ENCODE data around the gene HMGXB3. TPM values are rescaled to one million over a fixed set of nuclear protein-coding genes. Genes with fewer than 3 reads are reported as not detected.
"Not testable (repeated sequence)": the region's sequence is repeated elsewhere in the genome, so short reads cannot be mapped to it uniquely, and the experiment has no call there.

The HMGXB3 gene
- total and polyA plus RNA-seq, 2 experiments from 2014 or later: 16.7 to 51.0 TPM

DNA sequence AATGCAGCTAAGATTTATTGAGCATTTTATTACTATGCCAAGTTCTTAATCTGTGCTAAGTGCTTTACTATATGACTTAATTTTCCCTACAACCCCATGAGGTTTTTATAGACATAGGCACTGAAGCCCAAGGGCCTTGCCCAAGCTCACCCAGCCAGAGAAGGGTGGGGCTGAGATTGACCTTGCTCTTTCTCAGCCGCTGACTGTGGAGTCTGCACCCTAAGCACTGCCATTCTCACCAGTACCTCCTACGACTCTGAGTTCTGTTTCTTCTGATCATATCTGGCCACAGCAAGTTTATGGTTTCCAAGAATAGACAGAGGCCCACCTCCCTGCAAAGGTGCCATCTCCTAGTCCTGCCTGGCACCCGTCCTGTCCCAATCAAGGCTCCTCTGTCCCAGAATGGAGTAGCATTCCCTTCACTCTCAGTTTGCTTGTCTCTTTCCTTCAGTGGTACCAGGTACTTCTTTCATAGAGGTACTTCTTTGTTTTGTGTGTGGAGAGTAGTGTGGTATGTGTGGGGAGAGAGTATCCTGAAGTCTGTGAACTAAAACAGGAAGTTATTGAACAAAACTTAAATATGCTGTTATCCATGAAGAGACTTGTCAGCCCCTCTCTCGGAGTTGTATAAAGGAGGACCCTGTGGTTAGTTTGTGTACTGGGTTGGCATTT lies 43.3 kb downstream of the HMGXB3 start:
- no peak overlapping the region for H3K4me3 ChIP-seq
- no peaks in the 10 kb centered on the region for H3K27me3 ChIP-seq
- no peaks in the 10 kb centered on the region for H3K9me3 ChIP-seq (ENCODE audit: low read depth)
- peak overlapping the region; percentile 85 for H3K27ac ChIP-seq
- peaks cover 33% of the 10 kb centered on the region for H3K36me3 ChIP-seq
- TF ChIP-seq, protein P1, sequence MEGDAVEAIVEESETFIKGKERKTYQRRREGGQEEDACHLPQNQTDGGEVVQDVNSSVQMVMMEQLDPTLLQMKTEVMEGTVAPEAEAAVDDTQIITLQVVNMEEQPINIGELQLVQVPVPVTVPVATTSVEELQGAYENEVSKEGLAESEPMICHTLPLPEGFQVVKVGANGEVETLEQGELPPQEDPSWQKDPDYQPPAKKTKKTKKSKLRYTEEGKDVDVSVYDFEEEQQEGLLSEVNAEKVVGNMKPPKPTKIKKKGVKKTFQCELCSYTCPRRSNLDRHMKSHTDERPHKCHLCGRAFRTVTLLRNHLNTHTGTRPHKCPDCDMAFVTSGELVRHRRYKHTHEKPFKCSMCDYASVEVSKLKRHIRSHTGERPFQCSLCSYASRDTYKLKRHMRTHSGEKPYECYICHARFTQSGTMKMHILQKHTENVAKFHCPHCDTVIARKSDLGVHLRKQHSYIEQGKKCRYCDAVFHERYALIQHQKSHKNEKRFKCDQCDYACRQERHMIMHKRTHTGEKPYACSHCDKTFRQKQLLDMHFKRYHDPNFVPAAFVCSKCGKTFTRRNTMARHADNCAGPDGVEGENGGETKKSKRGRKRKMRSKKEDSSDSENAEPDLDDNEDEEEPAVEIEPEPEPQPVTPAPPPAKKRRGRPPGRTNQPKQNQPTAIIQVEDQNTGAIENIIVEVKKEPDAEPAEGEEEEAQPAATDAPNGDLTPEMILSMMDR (IDR thresholded peaks at IDR 0.05; ENCODE audit: low read depth, low read length): no peak
- peaks cover 46% of the 10 kb centered on the region for H3K4me1 ChIP-seq (ENCODE audit: low read depth)
- DNase-seq (ENCODE audit: low read depth in 1 of 2, low spot score in 1 of 2): peak in 1 of 2 donors; percentile 41

DNA sequence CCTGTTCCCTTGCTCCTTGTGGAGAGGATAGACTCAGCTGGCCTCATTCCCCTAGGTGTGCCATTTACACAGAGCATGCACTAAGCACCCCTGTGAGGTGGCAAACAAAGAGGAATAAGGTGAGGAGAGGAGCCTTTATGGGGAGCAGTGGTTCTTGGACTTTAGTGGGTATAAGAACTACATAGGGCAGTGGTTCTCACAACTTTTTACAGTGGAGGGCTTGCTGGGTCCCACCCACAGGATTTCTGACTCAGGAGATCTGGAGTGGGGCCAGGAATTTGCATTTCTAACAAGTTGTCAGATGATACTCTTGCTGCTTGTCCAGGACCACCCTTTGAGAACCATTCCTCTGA lies 43.8 kb downstream of the HMGXB3 start:
- Histone ChIP-seq H3K9me3 (ENCODE audit: low read depth) (no peaks in the 10 kb centered on the region), H3K27me3 (no peaks in the 10 kb centered on the region), H3K36me3 (peaks cover 34% of the 10 kb centered on the region), H3K4me3 (no peak overlapping the region), H3K27ac (peak overlapping the region; percentile 85), H3K4me1 (ENCODE audit: low read depth) (peaks cover 46% of the 10 kb centered on the region)
- peak; percentile 44 to 77 for DNase-seq (ENCODE audit: low read depth in 1 of 2, low spot score in 1 of 2)
- TF ChIP-seq, protein P1 (IDR thresholded peaks at IDR 0.05; ENCODE audit: low read depth, low read length): no peak

DNA sequence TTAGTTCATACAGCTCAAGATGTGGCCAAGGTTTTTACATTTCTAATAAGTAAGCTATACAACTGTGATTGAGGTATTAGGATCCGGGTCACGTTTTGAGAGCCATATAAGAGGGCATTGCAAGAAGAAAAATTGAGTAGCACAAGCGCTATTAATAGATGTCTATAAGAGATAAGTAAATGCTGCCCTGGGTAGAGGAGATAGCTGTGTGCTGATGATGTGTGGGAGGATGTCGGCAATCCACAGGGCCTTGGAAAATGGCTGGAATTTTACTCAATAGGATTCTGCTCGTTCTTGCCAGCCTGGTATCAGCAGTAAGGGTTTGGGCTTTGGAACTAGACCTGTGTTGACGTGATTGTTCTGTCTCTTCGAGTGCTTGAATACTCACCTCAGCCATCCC lies 44.2 kb downstream of the HMGXB3 start:
- no peaks in the 10 kb centered on the region for H3K27me3 ChIP-seq
- peaks cover 46% of the 10 kb centered on the region for H3K4me1 ChIP-seq (ENCODE audit: low read depth)
- no peaks in the 10 kb centered on the region for H3K9me3 ChIP-seq (ENCODE audit: low read depth)
- peak in 1 of 2 donors; percentile 33 for DNase-seq (ENCODE audit: low read depth in 1 of 2, low spot score in 1 of 2)
- TF ChIP-seq, protein P1 (IDR thresholded peaks at IDR 0.05; ENCODE audit: low read depth, low read length): no peak
- H3K4me3 ChIP-seq: no peak overlapping the region
- H3K36me3 ChIP-seq: peaks cover 36% of the 10 kb centered on the region
- peak overlapping the region; percentile 85 for H3K27ac ChIP-seq

DNA sequence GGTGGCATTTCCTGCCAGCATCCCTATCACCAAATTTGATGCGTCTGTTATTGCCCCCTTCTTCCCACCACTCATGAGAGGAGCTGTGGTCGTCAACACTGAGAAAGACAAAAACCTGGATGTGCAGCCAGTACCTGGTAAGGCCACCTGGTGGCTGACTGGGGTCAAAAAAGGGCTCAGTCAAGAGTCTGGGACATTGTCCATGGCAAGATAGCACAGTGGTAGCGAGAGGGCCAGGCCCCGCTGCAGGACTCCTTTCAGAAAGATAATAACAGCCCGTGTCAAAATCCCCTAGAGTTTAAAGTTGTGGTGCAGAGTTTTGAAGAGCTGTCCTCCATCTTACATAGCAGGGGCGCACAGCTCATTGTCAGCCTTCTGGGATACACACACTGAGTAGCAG lies 45.0 kb downstream of the HMGXB3 start:
- no peak overlapping the region for H3K4me3 ChIP-seq
- no peaks in the 10 kb centered on the region for H3K9me3 ChIP-seq (ENCODE audit: low read depth)
- no peaks in the 10 kb centered on the region for H3K27me3 ChIP-seq
- TF ChIP-seq, protein P1 (IDR thresholded peaks at IDR 0.05; ENCODE audit: low read depth, low read length): no peak
- peaks cover 46% of the 10 kb centered on the region for H3K4me1 ChIP-seq (ENCODE audit: low read depth)
- no peak for DNase-seq (ENCODE audit: low read depth in 1 of 2, low spot score in 1 of 2)
- peaks cover 38% of the 10 kb centered on the region for H3K36me3 ChIP-seq
- H3K27ac ChIP-seq: peak overlapping the region; percentile 85

DNA sequence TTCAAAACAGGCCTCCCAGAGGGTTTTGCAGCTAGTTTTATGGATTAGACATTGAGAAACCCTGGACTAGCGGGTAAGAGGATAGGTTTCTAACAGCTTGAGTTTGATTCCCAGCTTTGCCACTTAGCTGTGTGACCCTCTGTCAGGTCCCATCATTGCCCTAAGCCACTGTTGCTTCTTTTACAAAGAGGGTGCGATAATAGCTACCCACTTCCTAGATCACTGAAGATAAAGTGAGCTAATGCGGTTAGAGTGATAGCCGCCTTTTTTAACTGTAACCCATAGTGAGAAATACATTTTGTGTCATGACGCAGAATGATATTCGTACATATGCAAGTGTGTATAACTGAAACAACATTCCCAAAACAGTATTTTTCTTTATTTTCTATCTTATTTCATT lies 45.5 kb downstream of the HMGXB3 start:
- Histone ChIP-seq H3K27ac (peak overlapping the region; percentile 85), H3K4me3 (no peak overlapping the region), H3K9me3 (ENCODE audit: low read depth) (no peaks in the 10 kb centered on the region), H3K4me1 (ENCODE audit: low read depth) (peaks cover 46% of the 10 kb centered on the region), H3K27me3 (no peaks in the 10 kb centered on the region), H3K36me3 (peaks cover 39% of the 10 kb centered on the region)
- TF ChIP-seq, protein P1 (IDR thresholded peaks at IDR 0.05; ENCODE audit: low read depth, low read length): no peak
- no peak for DNase-seq (ENCODE audit: low read depth in 1 of 2, low spot score in 1 of 2)

GRCh38 chr5:150050172-150050811 lies 49.8 kb downstream of the HMGXB3 start:
- H3K27me3 ChIP-seq; H3K4me3 ChIP-seq; H3K27ac ChIP-seq; H3K4me1 ChIP-seq (ENCODE audit: low read depth); H3K9me3 ChIP-seq (ENCODE audit: low read depth): not testable (repeated sequence)
- peak in 1 of 2 donors; percentile 23 for DNase-seq (ENCODE audit: low read depth in 1 of 2, low spot score in 1 of 2)
- H3K36me3 ChIP-seq: peaks cover 47% of the 10 kb centered on the region
